ENCODE measurements around the gene ZNF616.

DNA sequence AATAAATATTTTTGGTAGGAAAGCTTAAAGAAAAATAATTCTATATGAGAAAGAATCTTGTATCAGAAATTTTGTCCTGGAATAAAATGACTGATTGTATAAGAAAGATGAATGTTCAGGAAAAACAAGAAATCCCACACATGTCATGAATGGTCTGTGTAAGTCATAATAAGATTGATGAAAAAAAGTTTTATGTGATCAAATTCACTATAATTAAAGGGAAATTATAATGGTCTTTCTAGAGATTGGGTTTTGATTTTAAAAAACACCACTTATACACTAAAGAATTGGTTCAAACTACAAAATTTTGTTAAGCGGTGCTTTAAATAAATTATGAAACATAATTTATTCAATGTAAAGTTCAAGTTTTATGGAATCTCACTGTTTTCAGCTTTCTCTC lies 37.0 kb downstream of the ZNF616 start:
- TF ChIP-seq, protein P1, sequence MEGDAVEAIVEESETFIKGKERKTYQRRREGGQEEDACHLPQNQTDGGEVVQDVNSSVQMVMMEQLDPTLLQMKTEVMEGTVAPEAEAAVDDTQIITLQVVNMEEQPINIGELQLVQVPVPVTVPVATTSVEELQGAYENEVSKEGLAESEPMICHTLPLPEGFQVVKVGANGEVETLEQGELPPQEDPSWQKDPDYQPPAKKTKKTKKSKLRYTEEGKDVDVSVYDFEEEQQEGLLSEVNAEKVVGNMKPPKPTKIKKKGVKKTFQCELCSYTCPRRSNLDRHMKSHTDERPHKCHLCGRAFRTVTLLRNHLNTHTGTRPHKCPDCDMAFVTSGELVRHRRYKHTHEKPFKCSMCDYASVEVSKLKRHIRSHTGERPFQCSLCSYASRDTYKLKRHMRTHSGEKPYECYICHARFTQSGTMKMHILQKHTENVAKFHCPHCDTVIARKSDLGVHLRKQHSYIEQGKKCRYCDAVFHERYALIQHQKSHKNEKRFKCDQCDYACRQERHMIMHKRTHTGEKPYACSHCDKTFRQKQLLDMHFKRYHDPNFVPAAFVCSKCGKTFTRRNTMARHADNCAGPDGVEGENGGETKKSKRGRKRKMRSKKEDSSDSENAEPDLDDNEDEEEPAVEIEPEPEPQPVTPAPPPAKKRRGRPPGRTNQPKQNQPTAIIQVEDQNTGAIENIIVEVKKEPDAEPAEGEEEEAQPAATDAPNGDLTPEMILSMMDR (conservative IDR thresholded peaks at IDR 0.05 in 1 of 2, IDR thresholded peaks at IDR 0.05 in 1 of 2; ENCODE audit: extremely low read depth in 1 of 2, insufficient read depth in 1 of 2, low read depth in 1 of 2, low read length in 2 of 2), result no peak
- TF ChIP-seq EZH2 (IDR thresholded peaks at IDR 0.05; ENCODE audit: borderline replicate concordance, low read length), result no peak

Measured in mammary epithelial cell (primary cell).